H4 (cell line): ENCODE data around the gene MACF1. TPM values are rescaled to one million over a fixed set of nuclear protein-coding genes. Genes with fewer than 3 reads are reported as not detected.

Source experiments
- DNase-seq: peaks from one replicate; pipeline ENCODE4 v3.0.0-alpha.2; 2015; ENCODE audit warnings: low spot score
- total RNA-seq: library from RNA; depleted of rRNA; stranded (reverse); fragments of >200 nt; shearing (Covaris generic); gene quantifications from 2 replicates; pipeline ENCODE4 v1.2.3, GENCODE V29; 2014

The MACF1 gene
- total RNA-seq, 1 experiment from 2014 or later: 38.6 TPM

DNA sequence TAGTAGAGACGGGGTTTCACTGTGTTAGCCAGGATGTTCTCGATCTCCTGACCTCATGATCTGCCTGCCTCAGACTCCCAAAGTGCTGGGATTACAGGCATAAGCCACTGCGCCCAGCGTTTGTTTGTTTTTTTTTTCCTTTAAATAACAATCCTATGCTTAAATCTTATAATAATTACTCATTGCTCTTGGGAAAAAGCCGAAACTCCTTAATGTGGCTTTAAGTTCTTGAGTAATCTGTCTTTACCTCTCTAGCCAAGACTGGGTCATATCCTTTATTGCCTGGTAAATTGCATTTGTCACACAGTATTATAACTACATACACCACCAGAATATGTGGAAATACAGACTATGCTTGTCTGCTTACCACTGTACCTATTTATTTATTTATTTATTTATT is 97.1 kb downstream of the MACF1 start:
- DNase-seq: no peak

DNA sequence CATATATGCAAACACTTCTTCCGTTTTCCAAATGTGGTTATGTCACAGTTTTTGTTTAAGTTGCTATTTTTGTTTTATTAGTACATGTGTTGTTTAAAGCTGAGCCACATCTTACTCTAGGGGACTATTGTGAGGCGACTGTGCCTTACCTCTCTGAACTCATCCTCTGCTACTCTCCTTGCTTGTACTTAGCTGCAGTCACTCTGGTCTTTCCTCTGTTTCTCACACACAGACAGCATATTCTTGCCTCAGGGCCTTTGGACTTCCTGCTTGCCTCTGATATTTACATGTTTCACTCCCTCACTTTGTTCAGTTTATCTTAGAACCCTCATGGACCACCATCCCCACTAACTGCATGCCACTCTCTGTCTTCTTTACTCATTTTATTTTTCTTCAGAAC is 101.1 kb downstream of the MACF1 start:
- DNase-seq: no peak

DNA sequence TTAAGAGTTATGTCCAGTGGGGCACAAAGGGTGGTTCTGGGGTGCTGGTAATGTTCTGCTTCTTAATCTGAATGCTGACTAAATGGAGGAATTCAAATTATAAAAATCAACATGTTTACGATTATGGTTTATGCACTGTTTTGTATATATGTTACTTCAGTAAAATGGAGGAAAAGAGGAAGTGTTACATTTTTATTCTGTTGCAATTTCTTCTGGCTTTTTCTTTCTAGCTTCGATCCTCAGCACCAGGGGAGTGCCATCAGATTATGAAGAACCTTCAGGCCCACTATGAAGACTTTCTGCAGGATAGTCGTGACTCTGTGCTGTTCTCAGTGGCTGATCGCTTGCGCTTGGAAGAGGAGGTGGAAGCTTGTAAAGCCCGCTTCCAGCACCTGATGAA is 105.5 kb downstream of the MACF1 start:
- DNase-seq: no peak

DNA sequence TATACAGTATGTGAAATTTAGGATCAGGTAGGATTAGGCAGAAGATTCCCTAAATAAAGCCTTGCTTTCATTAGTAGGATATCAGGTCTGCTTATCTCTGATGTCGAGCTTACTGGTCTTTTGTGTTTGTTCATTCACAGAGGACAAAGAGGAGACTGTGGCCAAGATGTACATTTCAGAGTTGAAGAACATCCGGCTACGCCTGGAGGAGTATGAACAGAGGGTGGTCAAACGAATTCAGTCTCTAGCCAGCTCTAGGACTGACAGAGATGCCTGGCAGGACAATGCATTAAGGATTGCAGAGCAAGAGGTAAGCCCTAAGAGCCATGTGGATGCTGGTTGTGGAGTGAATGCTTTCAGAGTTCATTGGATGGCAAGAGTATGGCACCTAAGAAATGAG is 106.2 kb downstream of the MACF1 start:
- no peak for DNase-seq

DNA sequence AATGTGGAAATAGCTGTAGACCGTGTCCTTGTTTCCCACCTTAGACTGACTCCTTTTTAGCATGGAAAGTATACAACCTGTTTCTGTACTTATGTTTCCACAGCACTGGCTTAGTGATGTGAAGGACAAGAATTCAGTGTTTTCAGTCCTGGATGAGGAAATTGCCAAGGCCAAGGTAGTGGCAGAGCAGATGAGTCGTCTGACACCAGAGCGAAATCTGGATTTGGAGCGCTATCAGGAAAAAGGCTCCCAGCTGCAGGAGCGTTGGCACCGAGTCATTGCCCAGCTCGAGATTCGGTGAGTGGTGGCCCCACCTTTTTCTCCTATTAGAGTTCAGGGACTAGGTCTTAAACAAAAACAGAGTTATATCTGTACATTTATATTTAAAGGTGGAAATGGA is 112.6 kb downstream of the MACF1 start:
- no peak for DNase-seq

DNA sequence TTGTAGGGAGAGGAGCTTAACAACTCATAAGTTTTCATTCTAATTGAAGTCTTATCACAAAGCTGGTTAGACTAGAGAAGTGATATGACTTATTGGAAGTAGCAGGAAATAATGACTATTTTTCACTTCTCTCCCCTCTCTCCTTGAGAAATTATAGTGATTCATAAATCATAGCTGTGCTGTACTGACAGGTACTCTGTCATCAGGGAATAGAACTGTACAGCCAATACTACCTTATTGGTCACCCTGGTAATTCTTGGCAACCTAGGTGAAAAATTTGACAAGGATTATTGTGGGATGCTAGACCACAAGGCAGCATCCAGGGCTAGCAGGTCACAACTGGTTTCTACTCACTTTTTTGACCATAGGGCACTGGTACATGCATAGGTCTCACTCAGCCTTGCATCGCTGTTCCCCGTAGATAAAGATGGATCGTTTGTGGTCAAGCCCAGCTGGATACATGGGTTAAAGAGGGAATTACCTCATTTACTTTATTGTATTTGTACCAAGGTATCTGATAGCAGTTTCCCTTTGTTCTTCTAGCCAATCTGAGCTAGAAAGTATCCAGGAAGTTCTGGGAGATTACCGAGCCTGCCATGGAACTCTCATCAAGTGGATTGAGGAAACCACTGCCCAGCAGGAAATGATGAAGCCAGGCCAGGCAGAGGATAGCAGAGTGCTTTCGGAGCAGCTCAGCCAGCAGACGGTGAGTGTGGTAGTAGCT is 113.6 kb downstream of the MACF1 start:
- no peak for DNase-seq

DNA sequence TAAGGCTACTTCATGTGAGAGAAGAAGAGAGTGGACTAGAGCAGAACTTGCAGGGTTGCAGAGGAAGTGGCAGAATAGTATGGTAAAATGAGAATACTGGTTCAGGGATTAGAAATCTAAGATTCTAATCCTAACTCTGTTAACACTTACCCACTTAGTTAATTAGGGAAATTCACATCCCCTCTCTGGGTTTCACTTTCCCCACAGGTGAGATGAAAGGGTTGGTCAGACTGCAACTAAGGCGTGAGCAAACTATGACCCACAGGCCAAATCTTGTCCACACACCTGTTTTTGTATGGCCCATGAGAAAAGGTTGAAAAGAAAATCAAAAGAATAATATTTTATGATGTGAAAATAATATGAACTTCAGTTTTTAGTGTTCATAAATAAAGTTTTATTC is 117.5 kb downstream of the MACF1 start:
- no peak for DNase-seq

DNA sequence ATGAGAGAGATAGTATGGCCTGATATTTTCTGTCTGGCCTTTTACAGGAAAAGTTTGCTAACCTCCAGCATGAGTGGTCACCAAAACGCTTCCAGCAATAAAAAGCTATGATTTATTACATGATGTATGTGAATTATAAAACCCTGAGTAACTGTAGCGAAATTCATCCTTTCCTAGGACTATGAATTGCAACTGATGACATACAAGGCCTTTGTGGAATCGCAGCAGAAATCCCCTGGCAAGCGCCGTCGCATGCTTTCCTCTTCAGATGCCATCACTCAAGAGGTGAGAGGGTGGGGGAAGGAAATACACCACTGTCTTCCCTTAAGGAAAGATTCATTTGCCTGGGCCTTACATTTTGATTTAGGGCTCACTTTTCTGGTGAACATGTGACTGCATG is 117.9 kb downstream of the MACF1 start:
- DNase-seq: no peak

- no peak for DNase-seq
These were observed 120.4 kb downstream of the MACF1 start for GRCh38 chr1:39324888-39325287.

DNA sequence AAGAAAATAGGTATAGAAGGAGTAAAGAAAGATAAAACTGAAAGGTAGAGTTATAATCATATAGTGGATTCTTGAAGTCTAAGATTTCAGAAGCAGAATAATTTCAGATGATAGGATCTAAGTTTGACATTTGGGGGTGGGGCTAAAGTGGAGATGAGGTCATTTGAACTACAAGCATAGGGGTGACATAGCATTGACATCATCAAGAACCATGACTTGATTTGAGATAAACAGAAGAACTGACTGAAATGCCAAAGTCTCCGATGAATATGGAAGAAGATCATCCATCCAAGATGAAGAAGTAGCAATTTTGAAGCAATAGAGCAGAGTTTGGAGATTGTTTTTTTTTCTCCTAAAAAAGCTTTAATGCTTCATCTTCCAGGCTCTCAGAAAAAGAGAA is 122.3 kb downstream of the MACF1 start:
- DNase-seq: no peak

DNA sequence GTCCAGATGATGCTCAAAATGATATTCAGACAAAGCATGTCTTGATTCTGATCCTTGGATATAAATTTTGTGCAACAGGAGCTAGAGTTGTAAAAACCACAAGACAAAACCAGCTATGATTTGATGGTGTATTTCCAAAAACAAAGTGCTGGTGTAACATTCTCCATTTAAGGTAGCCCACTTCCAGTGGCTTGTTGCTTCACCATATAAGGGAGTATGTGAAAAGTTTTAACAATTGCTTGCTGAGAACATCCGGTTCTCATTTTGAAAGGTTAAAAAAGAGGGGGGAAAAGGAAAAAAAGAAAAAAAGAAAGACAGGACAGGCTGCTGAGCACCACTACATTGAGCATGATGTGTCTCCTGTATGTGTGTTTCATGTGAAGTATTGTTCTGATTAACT is 123.6 kb downstream of the MACF1 start:
- DNase-seq: no peak

GRCh38 chr1:39328586-39329121 is 124.2 kb downstream of the MACF1 start:
- no peak for DNase-seq

DNA sequence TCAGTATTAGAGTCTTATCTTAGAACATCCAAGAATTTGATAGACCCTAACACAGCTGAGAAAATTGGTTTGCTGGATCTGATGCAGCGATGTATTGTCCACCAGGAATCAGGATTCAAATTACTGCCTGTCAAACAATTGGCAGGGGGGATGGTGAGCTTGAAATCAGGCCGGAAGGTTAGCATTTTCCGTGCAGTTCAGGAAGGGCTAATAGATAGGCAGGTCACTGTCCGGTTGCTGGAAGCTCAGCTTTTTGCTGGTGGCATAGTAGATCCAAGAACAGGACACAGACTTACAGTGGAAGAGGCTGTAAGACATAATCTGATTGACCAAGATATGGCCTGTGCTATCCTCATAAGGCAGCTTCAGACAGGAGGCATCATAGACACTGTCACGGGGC is 127.2 kb downstream of the MACF1 start:
- no peak for DNase-seq

GRCh38 chr1:39332291-39332690 is 127.8 kb downstream of the MACF1 start:
- DNase-seq: no peak

DNA sequence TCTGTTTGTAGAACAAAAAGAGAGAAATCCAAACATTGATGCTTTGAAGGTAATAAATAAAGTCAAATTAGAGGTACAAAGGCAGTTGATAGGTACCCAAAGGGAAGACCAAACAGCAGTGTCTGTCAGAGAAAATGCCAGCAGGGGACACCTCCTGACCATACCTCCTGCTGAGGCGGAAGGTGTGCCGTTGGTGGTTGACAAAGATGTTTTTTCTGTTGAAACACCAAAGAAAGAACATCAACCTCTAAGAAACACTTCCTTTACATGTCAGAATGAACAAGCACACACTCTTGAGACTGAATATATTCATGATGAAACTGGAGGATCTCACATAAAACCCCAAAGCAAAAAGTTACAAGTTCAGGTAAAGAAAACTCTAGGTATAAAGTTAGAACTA is 128.3 kb downstream of the MACF1 start:
- DNase-seq: no peak

GRCh38 chr1:39333296-39333695 is 128.8 kb downstream of the MACF1 start:
- DNase-seq: no peak

DNA sequence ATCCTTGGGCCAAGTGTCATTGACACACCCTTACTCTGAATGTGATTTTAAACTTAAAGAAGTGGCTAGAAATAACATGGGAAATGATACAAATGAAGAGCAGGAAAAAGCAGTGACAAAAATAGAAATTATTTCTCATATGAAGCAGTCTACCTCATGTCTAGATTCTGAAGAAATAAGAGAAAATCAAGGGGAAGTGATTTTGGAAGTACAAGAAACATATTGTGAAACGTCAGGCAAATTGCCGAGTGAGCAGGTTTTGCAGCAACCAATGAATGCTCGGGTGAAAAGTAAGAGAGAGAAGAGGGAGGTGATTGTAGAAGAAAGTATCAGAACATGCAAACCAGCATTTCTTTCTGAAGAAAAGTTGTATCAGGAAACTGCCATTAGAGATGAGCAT is 130.7 kb downstream of the MACF1 start:
- DNase-seq: no peak

DNA sequence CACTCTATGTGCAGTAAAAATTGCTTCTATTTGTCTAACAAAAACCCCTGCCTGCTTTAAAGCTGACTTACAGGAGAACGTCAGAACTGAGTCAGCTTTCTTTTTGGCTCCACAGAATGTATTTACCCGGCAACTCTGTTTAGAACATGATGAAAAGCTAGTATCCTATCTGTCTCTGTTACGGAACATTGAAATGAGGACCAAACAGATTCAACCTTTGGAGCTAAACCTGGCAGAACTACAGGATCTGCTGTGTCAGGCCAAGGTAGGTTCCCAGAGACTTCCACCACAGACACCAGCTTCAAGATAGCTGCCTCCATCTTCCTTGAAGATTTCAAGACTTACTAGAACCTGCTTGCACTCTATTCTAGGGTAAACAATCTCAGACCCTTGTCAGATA is 132.6 kb downstream of the MACF1 start:
- no peak for DNase-seq

- DNase-seq: no peak
These were observed 138.3 kb downstream of the MACF1 start for GRCh38 chr1:39342776-39343175.

- DNase-seq: no peak
These were observed 140.1 kb downstream of the MACF1 start for GRCh38 chr1:39344394-39345154.

DNA sequence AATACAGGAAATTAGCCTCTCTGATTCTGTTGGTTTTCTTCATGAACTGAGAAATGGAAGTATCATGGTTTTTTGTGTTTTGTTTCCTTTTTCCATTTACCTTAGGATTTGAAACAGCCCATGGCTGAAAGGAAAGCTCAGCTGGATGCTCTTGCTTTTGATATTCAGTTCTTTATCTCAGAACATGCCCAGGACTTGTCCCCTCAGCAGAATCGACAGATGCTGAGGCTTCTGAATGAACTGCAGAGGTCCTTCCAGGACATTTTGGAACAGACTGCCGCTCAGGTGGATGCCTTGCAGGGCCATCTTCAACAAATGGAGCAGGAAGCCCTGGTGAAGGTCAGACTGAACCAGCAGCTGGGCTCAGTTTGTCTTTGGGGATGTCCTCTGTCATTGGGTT is 142.4 kb downstream of the MACF1 start:
- DNase-seq: no peak

GRCh38 chr1:39348278-39348677 is 143.8 kb downstream of the MACF1 start:
- DNase-seq: no peak

DNA sequence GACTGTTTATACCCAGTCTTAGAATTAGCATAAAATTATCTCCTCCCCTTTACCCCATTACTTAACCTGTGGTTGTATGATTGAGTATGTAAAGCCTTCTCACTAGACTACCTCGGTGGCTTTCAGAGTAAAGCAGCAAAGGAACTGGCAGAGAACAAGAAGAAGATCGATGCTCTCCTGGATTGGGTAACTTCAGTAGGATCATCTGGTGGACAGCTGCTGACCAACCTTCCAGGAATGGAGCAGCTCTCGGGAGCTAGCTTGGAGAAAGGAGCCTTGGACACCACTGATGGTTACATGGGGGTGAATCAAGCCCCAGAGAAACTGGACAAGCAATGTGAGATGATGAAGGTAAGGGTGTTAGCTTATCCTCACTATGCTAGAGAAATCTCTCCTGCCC is 148.4 kb downstream of the MACF1 start:
- DNase-seq: no peak
